T47D (cell line): ENCODE data around the gene PGGHG.
"Not testable (repeated sequence)": the region's sequence is repeated elsewhere in the genome, so short reads cannot be mapped to it uniquely, and the experiment has no call there.

Source experiments
- DNase-seq, 2 experiments: peaks; one replicate each; pipeline versions ENCODE4 v3.0.0 to v3.0.0-alpha.2; 2011 to 2012; ENCODE audit warnings: low read depth in 1 of 2, low spot score in 1 of 2
- JUND ChIP-seq: IDR thresholded peaks from 2 replicates; pipeline ENCODE4 v1.6.1; 2012; ENCODE audit warnings: low read depth
- in situ Hi-C: cut with HindIII; loops from 2 replicates; pipeline ENCODE4 v1.10.0; 2016; ENCODE audit warnings: low sequenced_read_pairs, low pct_unique_long_range_greater_than_20kb

Gene PGGHG

GRCh38 chr11:284105-285020 lies 4.6 kb upstream of the PGGHG start:
- peak in 1 of 2 experiments; percentile 0 for DNase-seq
- in situ Hi-C loops: no loop called here
- no peak for TF ChIP-seq JUND

- peak in 1 of 2 experiments; percentile 0 for DNase-seq
- no peak for TF ChIP-seq JUND
- in situ Hi-C loops: no loop called here
Measured at GRCh38 chr11:285021-285893, 3.7 kb upstream of the PGGHG start.

- in situ Hi-C loops: no loop called here
- DNase-seq: peak in 1 of 2 experiments; percentile 1
- no peak for TF ChIP-seq JUND
Measured at GRCh38 chr11:285894-286220, 3.1 kb upstream of the PGGHG start.

- in situ Hi-C loops, DNase-seq: not testable (repeated sequence)
Measured at GRCh38 chr11:286977-287820, 1.7 kb upstream of the PGGHG start.

- in situ Hi-C loops: no loop called here
- no peak for TF ChIP-seq JUND
- DNase-seq: peak in 1 of 2 experiments; percentile 1
Measured at GRCh38 chr11:287821-288477, 977 bp upstream of the PGGHG start.

GRCh38 chr11:289398-289711 lies 429 bp downstream of the PGGHG start:
- in situ Hi-C loops: no loop called here
- no peak for TF ChIP-seq JUND
- no peak for DNase-seq

- no peak for DNase-seq
- no peak for TF ChIP-seq JUND
- in situ Hi-C loops: no loop called here
Measured at GRCh38 chr11:289712-290620, 1.0 kb downstream of the PGGHG start.

- TF ChIP-seq JUND: no peak
- in situ Hi-C loops: no loop called here
- no peak for DNase-seq
Measured at GRCh38 chr11:290621-291231, 1.8 kb downstream of the PGGHG start.

- in situ Hi-C loops: no loop called here
- no peak for DNase-seq
- TF ChIP-seq JUND: no peak
Measured at GRCh38 chr11:291281-292210, 2.6 kb downstream of the PGGHG start.
